K562 (cell line): ENCODE results near the gene PLCD4. TPM values are rescaled to one million over a fixed set of nuclear protein-coding genes. Genes with fewer than 3 reads are reported as not detected.

Experiments
- ATF6 ChIP-seq: sonication (generic); formaldehyde crosslinking; IDR thresholded peaks from 2 replicates; pipeline ENCODE4 v1.4.0; 2020; ENCODE audit warnings: mild to moderate bottlenecking, missing genetic modification reagents
- BRCA1 ChIP-seq, 2 experiments: fragments of 450-650 bp in 1 of 2; sonication (generic) in 1 of 2; formaldehyde crosslinking in 1 of 2; IDR thresholded peaks; 2 replicates each; pipeline versions ENCODE4 v1.5.0 to v1.6.1; 2017 to 2020; ENCODE audit warnings: mild to moderate bottlenecking in 1 of 2, missing genetic modification reagents in 1 of 2
- CC2D1A ChIP-seq: fragments of 450-650 bp; IDR thresholded peaks from 2 replicates; pipeline ENCODE4 v1.6.1; 2017; ENCODE audit warnings: mild to moderate bottlenecking
- CREB5 ChIP-seq: fragments of 250-450 bp; sonication (Bioruptor Pico); IDR thresholded peaks from 2 replicates; pipeline ENCODE4 v1.5.0; 2020; ENCODE audit warnings: mild to moderate bottlenecking
- ELK3 ChIP-seq: fragments of 450-650 bp; formaldehyde crosslinking; IDR thresholded peaks from 2 replicates; pipeline ENCODE4 v1.4.0; 2020; ENCODE audit warnings: mild to moderate bottlenecking
- ERF ChIP-seq: fragments of 450-650 bp; formaldehyde crosslinking; IDR thresholded peaks from 2 replicates; pipeline ENCODE4 v1.4.0; 2020; ENCODE audit warnings: mild to moderate bottlenecking, mixed read lengths
- GABPB2 ChIP-seq: fragments of 250-450 bp; sonication (Bioruptor Pico); conservative IDR thresholded peaks from 2 replicates; pipeline ENCODE4 v1.5.1; 2021; ENCODE audit warnings: mild to moderate bottlenecking
- HBP1 ChIP-seq: fragments of 450-650 bp; formaldehyde crosslinking; IDR thresholded peaks from 2 replicates; pipeline ENCODE4 v1.4.0; 2022; ENCODE audit warnings: missing genetic modification characterization
- HOXB6 ChIP-seq: fragments of 250-450 bp; sonication (Bioruptor Pico); IDR thresholded peaks from 2 replicates; pipeline ENCODE4 v1.5.1; 2022; ENCODE audit warnings: mild to moderate bottlenecking, borderline replicate concordance
- KDM5B ChIP-seq: fragments of 200-600 bp; sonication (generic); IDR thresholded peaks from 2 replicates; pipeline ENCODE4 v1.6.1; 2012; ENCODE audit warnings: low read depth, mild to moderate bottlenecking, moderate library complexity, low read length, control low read depth, inconsistent platforms; ENCODE audit not compliant: insufficient replicate concordance
- KLF6 ChIP-seq: fragments of 250-450 bp; sonication (Bioruptor Pico); IDR thresholded peaks from 2 replicates; pipeline ENCODE4 v1.4.0; 2020; ENCODE audit warnings: mild to moderate bottlenecking, moderate library complexity, borderline replicate concordance
- PBX2 ChIP-seq, 2 experiments: IDR thresholded peaks in 1 of 2; conservative IDR thresholded peaks in 1 of 2; 2 replicates each; pipeline ENCODE4 v1.6.1; 2016; ENCODE audit warnings: low read depth in 2 of 2, mild to moderate bottlenecking in 1 of 2, missing compliant biosample characterization in 1 of 2, missing genetic modification characterization in 1 of 2, moderate library complexity in 1 of 2
- RAD21 ChIP-seq, 2 experiments: fragments of 250-450 bp in 1 of 2; fragments of 450-650 bp in 1 of 2; sonication (Bioruptor Pico) in 1 of 2; formaldehyde crosslinking in 1 of 2; IDR thresholded peaks in 1 of 2; conservative IDR thresholded peaks in 1 of 2; 2 replicates each; pipeline versions ENCODE4 v1.4.0 to v1.8.0; 2020 to 2022; ENCODE audit warnings: mild to moderate bottlenecking in 2 of 2, moderate library complexity in 1 of 2
- SLC30A9 ChIP-seq: fragments of 250-450 bp; sonication (Bioruptor Pico); IDR thresholded peaks from 2 replicates; pipeline ENCODE4 v1.8.0; 2022; ENCODE audit warnings: mild to moderate bottlenecking, moderate library complexity
- SMAD1 ChIP-seq: fragments of 150-350 bp; IDR thresholded peaks from 2 replicates; pipeline ENCODE4 v1.6.1; 2014; ENCODE audit warnings: low read length, low read depth; ENCODE audit not compliant: partially characterized antibody
- SMC3 ChIP-seq: conservative IDR thresholded peaks from 2 replicates; pipeline ENCODE4 v1.6.1; 2011; ENCODE audit warnings: low read depth, low read length, improper control_type of control experiment; ENCODE audit not compliant: insufficient read depth
- SRSF9 ChIP-seq: fragments of 200-400 bp; formaldehyde crosslinking; IDR thresholded peaks from 2 replicates; pipeline ENCODE4 v1.6.1; 2017; ENCODE audit warnings: low read depth, low read length, borderline replicate concordance
- ZNF766 ChIP-seq: fragments of 200-800 bp; sonication (Bioruptor generic); conservative IDR thresholded peaks from 2 replicates; pipeline ENCODE4 v1.6.1; 2016; ENCODE audit warnings: missing genetic modification characterization, missing compliant biosample characterization
- polyA plus RNA-seq, 8 experiments: library from polyadenylated mRNA; depleted of rRNA in 4 of 8; stranded (reverse) in 5 of 8; unstranded in 3 of 8; fragments of >200 nt; fragmentation: Nextera tagmentation in 2 of 8; fragmentation: Illumina TruSeq in 1 of 8; extraction: Ambion mirVana in 2 of 8; extraction: Trizol in 1 of 8; gene quantifications; 2 replicates each; pipeline versions ENCODE4 v1.2.1 to v1.2.3, GENCODE V29; 2011 to 2014; ENCODE audit warnings: inconsistent platforms in 1 of 8, missing spikeins in 1 of 8
- total RNA-seq, 7 experiments: library from RNA; depleted of rRNA in 6 of 7; stranded (reverse); fragments of >200 nt in 6 of 7; fragmentation: Illumina TruSeq in 2 of 7; extraction: Trizol in 2 of 7; gene quantifications; 2 replicates each; pipeline versions ENCODE4 v1.2.1 to v1.2.3, GENCODE V29; 2011 to 2021; ENCODE audit warnings: low replicate concordance in 1 of 7

Gene PLCD4
- total and polyA plus RNA-seq, 9 of the 15 experiments (the other 6 are each of a cell fraction or from before 2014, with no cell fraction given): 0.13 to 0.38 TPM; not detected in 7

GRCh38 chr2:218648088-218648786 lies 40.5 kb downstream of the PLCD4 start (continued):
- TF ChIP-seq ATF6 (CRISPR knock-in tag): no peak
- TF ChIP-seq RAD21 (CRISPR knock-in tag; conservative IDR thresholded peaks at IDR 0.05 in 1 of 2, IDR thresholded peaks at IDR 0.05 in 1 of 2): peak; percentile 33 to 51
- TF ChIP-seq CC2D1A: no peak
- no peak for TF ChIP-seq ERF
- TF ChIP-seq HBP1 (CRISPR knock-in tag): no peak
- TF ChIP-seq HOXB6 (CRISPR knock-in tag): no peak
- TF ChIP-seq KLF6: no peak
- TF ChIP-seq SMC3: peak; percentile 48
- TF ChIP-seq ZNF766 (CRISPR knock-in tag): no peak
- TF ChIP-seq SMAD1: no peak
- TF ChIP-seq KDM5B: no peak
- no peak for TF ChIP-seq SLC30A9 (CRISPR knock-in tag)
- no peak for TF ChIP-seq SRSF9
- TF ChIP-seq CREB5 (CRISPR knock-in tag): no peak
- no peak for TF ChIP-seq BRCA1 (IDR thresholded peaks at IDR 0.05)
- no peak for TF ChIP-seq BRCA1 (CRISPR knock-in tag; IDR thresholded peaks at IDR 0.05)
- TF ChIP-seq ELK3: no peak
- no peak for TF ChIP-seq GABPB2 (CRISPR knock-in tag)
- TF ChIP-seq PBX2 (CRISPR knock-in tag; IDR thresholded peaks at IDR 0.05; ENCODE audit: low read depth): no peak
- TF ChIP-seq PBX2 (tag; conservative IDR thresholded peaks at IDR 0.05; ENCODE audit: low read depth): no peak
